GOT3 (cell line): ENCODE results near the gene SFRP5.

Experiments used
- DNase-seq: peaks from one replicate; lab custom pipeline; 2025; ENCODE audit warnings: mixed read lengths; lab: John Stamatoyannopoulos, UW

SFRP5 gene

GRCh38 chr10:97771913-97772823 is at the start of gene SFRP5:
TSS of gene SFRP5 (minus strand) at chr10:97771999. CDS start at chr10:97771833, 166 bp downstream.
- DNase-seq: no peak

- no peak for DNase-seq
Measured at GRCh38 chr10:97820096-97820704, 48.4 kb upstream of the SFRP5 start.

GRCh38 chr10:97818572-97818971 is 46.8 kb upstream of the SFRP5 start:
- no peak for DNase-seq

GRCh38 chr10:97816609-97817008 is 44.8 kb upstream of the SFRP5 start:
- DNase-seq: no peak

GRCh38 chr10:97814996-97815395 is 43.2 kb upstream of the SFRP5 start:
- DNase-seq: no peak

- DNase-seq: no peak
Measured at GRCh38 chr10:97813311-97813710, 41.5 kb upstream of the SFRP5 start.

GRCh38 chr10:97812696-97813095 is 40.9 kb upstream of the SFRP5 start:
- no peak for DNase-seq

GRCh38 chr10:97811958-97812357 is 40.2 kb upstream of the SFRP5 start:
- DNase-seq: no peak

- no peak for DNase-seq
Measured at GRCh38 chr10:97810446-97810845, 38.6 kb upstream of the SFRP5 start.

- no peak for DNase-seq
Measured at GRCh38 chr10:97805949-97806348, 34.1 kb upstream of the SFRP5 start.

- no peak for DNase-seq
Measured at GRCh38 chr10:97805096-97805884, 33.5 kb upstream of the SFRP5 start.

GRCh38 chr10:97801422-97801821 is 29.6 kb upstream of the SFRP5 start:
- DNase-seq: no peak

GRCh38 chr10:97800474-97800873 is 28.7 kb upstream of the SFRP5 start:
- DNase-seq: no peak

GRCh38 chr10:97798958-97799610 is 27.3 kb upstream of the SFRP5 start:
- DNase-seq: no peak

- no peak for DNase-seq
Measured at GRCh38 chr10:97796651-97797050, 24.9 kb upstream of the SFRP5 start.

- no peak for DNase-seq
Measured at GRCh38 chr10:97795886-97796285, 24.1 kb upstream of the SFRP5 start.

- no peak for DNase-seq
Measured at GRCh38 chr10:97791824-97792721, 20.3 kb upstream of the SFRP5 start.

GRCh38 chr10:97789770-97790397 is 18.1 kb upstream of the SFRP5 start:
- no peak for DNase-seq

GRCh38 chr10:97788552-97789442 is 17.0 kb upstream of the SFRP5 start:
- no peak for DNase-seq
